ENCODE results near the gene DRAM1.

DNA sequence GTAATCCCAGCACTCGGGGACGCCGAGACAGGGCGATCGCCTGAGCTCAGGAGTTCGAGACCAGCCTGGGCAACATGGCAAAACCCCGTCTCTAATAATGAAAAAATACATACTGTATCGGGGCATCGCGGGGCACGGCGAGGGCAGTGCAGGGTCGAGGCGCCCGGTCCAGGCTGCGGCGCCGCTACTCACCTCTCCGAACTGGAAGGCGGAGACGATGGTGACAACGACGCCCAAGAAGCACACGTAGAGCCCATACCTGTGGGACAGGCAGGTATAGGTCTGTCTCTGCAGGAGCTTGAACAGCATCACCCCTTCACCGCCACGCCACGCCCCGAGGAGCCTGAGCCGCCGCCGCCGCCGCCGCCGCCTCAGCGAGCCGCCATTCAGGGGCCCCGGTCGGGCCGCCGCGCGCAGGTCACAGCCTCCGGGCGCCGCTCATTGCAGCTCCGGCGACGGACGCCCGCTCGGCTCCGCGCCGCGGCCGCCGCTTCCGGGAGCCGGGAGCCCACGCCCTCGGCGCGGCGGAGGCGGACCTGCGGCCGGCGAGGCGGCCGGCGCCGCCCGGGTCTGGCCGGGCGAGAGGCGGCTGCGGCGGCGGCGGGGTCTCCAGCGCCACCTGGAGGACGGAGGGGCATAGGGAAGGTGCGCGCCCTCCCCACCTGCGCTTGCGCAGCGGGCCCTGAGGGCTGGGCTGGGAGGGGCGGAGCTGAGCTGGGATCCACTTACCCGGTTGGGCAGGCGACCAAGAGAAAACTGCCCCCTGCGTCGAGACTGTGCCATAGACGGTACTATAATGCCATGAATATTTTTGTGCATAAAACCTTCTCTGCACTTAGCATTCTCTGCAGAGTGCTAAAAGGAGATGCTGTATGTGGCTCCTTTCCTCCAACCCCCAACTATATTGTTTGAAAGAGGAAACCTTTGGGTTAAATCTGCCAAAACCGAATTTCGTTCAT lies 46.7 kb upstream of the DRAM1 start, which contains the start of gene GNPTAB:
- TF ChIP-seq CTCF (optimal IDR thresholded peaks at IDR 0.05 in 1 of 3, IDR thresholded peaks at IDR 0.05 in 1 of 3, conservative IDR thresholded peaks at IDR 0.05 in 1 of 3; ENCODE audit: extremely low read depth in 1 of 3, insufficient read depth in 2 of 3, low read length in 3 of 3): peak; percentile 60 to 85 (median 76)
- TF ChIP-seq EZH2 (IDR thresholded peaks at IDR 0.05; ENCODE audit: low read length): no peak

Data from keratinocyte (primary cell).